Measurements from ENCODE around the gene NAT9.

The NAT9 gene

GRCh38 chr17:74759243-74759801 lies 16.8 kb downstream of the NAT9 start:
- ATAC-seq (replicated peaks) (peak; percentile 91), DNase-seq (peak; percentile 55 to 61 (median 59))
- Mint-ChIP-seq H3K27ac (peak overlapping the region; percentile 93), H3K27me3 (no peaks in the 10 kb centered on the region), H3K36me3 (ENCODE audit: insufficient read depth) (peaks cover 61% of the 10 kb centered on the region), H3K4me1 (ENCODE audit: low read depth in 2 of 2) (peaks cover 63 to 70% of the 10 kb centered on the region in 2 donors), H3K9me3 (no peaks in the 10 kb centered on the region), H3K4me3 (peak overlapping the region; percentile 98 to 99)

- H3K27me3 Mint-ChIP-seq: no peaks in the 10 kb centered on the region
- H3K4me3 Mint-ChIP-seq: peak overlapping the region; percentile 98 to 99
- ATAC-seq (replicated peaks): peak; percentile 27
- DNase-seq: no peak
- H3K9me3 Mint-ChIP-seq: no peaks in the 10 kb centered on the region
- peaks cover 68% of the 10 kb centered on the region in 2 donors for H3K4me1 Mint-ChIP-seq (ENCODE audit: low read depth in 2 of 2)
- H3K27ac Mint-ChIP-seq: peak overlapping the region; percentile 93
- H3K36me3 Mint-ChIP-seq (ENCODE audit: insufficient read depth): peaks cover 61% of the 10 kb centered on the region
These were observed 17.3 kb downstream of the NAT9 start for GRCh38 chr17:74758848-74759168.

GRCh38 chr17:74757931-74758847 lies 18.0 kb downstream of the NAT9 start:
- DNase-seq (no peak), ATAC-seq (replicated peaks) (no peak)
- Mint-ChIP-seq H3K9me3 (no peaks in the 10 kb centered on the region), H3K4me1 (ENCODE audit: low read depth in 2 of 2) (peaks cover 73 to 74% of the 10 kb centered on the region in 2 donors), H3K27ac (peak overlapping the region; percentile 93), H3K36me3 (ENCODE audit: insufficient read depth) (peaks cover 61% of the 10 kb centered on the region), H3K4me3 (peak overlapping the region; percentile 98 to 99), H3K27me3 (no peaks in the 10 kb centered on the region)

DNA sequence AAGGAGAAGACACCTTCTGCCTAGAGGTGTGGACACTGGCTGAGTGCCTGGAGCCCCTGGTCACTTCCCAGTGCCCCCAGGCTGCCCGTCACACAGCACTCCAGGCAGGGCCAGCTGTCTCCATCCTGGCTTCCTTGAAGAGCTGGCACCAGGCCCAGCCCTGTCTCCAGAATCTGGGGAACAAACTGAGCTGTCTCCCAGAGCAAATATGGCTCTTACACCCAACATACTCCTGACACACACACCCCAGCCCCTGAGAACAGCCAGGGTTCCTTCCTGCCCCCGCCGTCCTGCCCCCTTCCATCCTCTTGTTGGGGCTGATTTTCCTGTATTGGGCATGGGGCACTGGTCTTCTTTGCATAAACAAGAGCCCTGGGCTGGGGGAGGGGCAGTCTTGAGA lies 18.6 kb downstream of the NAT9 start:
- DNase-seq (no peak), ATAC-seq (replicated peaks) (no peak)
- Mint-ChIP-seq H3K27ac (peak overlapping the region; percentile 93), H3K36me3 (ENCODE audit: insufficient read depth) (peaks cover 61% of the 10 kb centered on the region), H3K4me1 (ENCODE audit: low read depth in 2 of 2) (peaks cover 75 to 78% of the 10 kb centered on the region in 2 donors), H3K27me3 (no peaks in the 10 kb centered on the region), H3K9me3 (no peaks in the 10 kb centered on the region), H3K4me3 (peak overlapping the region; percentile 98 to 99)

- Mint-ChIP-seq H3K9me3 (no peaks in the 10 kb centered on the region), H3K4me3 (peak overlapping the region; percentile 98 to 99), H3K27ac (peak overlapping the region; percentile 93), H3K27me3 (no peaks in the 10 kb centered on the region), H3K36me3 (ENCODE audit: insufficient read depth) (peaks cover 67% of the 10 kb centered on the region), H3K4me1 (ENCODE audit: low read depth in 2 of 2) (peaks cover 79 to 81% of the 10 kb centered on the region in 2 donors)
- ATAC-seq (replicated peaks) (no peak), DNase-seq (no peak)
These were observed 19.3 kb downstream of the NAT9 start for GRCh38 chr17:74756891-74757290.

DNA sequence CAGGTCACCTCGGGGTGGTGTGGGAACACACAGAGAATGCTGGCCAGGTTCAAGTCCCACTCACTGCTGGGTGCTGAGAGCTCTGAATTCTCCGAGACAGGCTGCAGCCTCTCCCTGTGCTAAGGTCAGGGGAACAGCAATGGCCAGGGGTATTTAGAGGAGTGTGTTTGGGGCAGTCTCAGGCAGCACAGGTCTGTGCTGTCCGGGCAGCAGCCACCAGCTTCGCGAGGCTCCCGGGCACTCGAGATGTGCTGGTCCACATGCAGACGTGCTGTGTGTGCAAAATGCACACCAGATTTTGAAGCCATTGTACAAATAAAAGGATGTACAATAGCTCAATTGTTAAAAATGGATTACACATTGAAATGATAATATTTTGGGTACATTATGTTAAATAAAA lies 20.6 kb downstream of the NAT9 start:
- no peak for DNase-seq
- no peak for ATAC-seq (replicated peaks)
- Mint-ChIP-seq H3K4me3 (peak overlapping the region; percentile 98 to 99), H3K9me3 (no peaks in the 10 kb centered on the region), H3K27ac (peak overlapping the region; percentile 90 to 93), H3K36me3 (ENCODE audit: insufficient read depth) (peaks cover 77% of the 10 kb centered on the region), H3K27me3 (no peaks in the 10 kb centered on the region), H3K4me1 (ENCODE audit: low read depth in 2 of 2) (peaks cover 83 to 85% of the 10 kb centered on the region in 2 donors)

DNA sequence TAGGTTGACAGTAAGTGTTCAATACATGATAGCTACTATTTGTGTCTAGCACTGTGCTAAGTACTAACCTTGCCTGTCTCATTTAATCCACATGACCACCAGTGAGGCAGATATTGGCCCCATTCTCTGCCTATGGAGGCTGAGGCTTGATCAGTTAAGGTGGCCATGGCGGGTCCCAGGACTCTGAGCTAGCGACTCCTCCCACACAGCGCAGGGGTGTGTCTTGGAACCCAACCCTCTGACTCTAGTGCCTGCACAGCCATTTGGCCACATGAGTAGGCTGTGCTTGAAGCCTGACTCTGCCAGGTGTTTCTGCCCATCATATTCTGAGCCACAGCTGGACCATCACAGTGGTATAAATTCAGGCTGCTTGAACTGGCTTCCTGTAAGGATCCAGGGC lies 21.3 kb downstream of the NAT9 start:
- Mint-ChIP-seq H3K9me3 (no peaks in the 10 kb centered on the region), H3K27ac (peak overlapping the region; percentile 90 to 93), H3K4me3 (peak overlapping the region; percentile 98 to 99), H3K36me3 (ENCODE audit: insufficient read depth) (peaks cover 84% of the 10 kb centered on the region), H3K27me3 (no peaks in the 10 kb centered on the region), H3K4me1 (ENCODE audit: low read depth in 2 of 2) (peaks cover 81 to 82% of the 10 kb centered on the region in 2 donors)
- peak; percentile 13 for ATAC-seq (replicated peaks)
- no peak for DNase-seq

DNA sequence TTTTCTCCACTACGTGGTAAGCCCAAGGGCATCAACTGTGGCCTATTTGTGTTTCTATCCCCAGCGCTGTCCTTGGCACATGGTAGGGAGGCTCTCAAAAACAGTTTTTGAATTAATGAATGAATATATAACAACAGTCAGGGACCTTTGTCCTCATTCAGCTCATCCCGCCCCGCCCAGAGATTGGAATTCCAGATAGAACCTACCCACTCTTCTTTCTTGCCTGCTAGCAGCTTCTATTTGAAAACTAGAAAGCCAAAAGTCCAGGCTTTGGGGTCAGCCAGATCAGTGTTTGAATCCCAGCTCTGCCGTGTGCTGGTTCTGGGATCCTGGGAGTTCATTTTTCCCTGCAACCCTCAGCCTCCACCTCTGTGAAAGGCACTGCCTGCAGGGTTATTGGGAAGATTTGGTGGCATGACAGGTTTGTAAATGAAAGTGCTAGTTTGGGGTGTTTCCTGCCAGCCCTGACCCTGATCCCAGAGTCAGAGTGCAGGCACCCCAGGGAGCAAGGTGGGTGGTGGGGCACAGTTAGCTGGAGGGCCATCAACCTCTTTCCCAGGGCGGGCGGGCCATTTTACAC lies 23.2 kb downstream of the NAT9 start:
- H3K4me3 Mint-ChIP-seq: peak overlapping the region; percentile 98 to 99
- peaks cover 82% of the 10 kb centered on the region for H3K36me3 Mint-ChIP-seq (ENCODE audit: insufficient read depth)
- H3K27me3 Mint-ChIP-seq: no peaks in the 10 kb centered on the region
- ATAC-seq (replicated peaks): no peak
- DNase-seq: no peak
- H3K27ac Mint-ChIP-seq: peak overlapping the region; percentile 90 to 93
- no peaks in the 10 kb centered on the region for H3K9me3 Mint-ChIP-seq
- peaks cover 64 to 69% of the 10 kb centered on the region in 2 donors for H3K4me1 Mint-ChIP-seq (ENCODE audit: low read depth in 2 of 2)

DNA sequence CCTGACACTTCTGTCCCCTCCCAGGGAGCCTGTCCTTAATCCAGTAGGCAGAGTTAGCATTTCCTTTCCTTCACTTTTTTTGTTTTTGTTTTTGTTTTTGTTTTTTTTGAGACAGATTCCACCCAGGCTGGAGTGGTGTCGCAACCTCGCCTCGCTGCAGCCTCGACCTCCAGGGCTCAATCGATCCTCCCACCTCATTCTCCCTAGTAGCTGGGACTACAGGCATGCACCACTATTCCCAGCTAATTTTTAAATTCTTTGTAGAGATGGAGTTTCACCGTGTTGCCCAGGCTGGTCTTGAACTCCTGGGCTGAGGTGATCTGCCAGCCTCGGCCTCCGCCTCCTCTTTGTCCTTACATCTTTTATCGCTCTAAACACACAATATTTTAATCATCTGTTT lies 23.7 kb downstream of the NAT9 start:
- no peaks in the 10 kb centered on the region for H3K9me3 Mint-ChIP-seq
- H3K36me3 Mint-ChIP-seq (ENCODE audit: insufficient read depth): peaks cover 77% of the 10 kb centered on the region
- peak overlapping the region; percentile 98 to 99 for H3K4me3 Mint-ChIP-seq
- H3K27me3 Mint-ChIP-seq: no peaks in the 10 kb centered on the region
- DNase-seq (no peak), ATAC-seq (replicated peaks) (no peak)
- peaks cover 59 to 67% of the 10 kb centered on the region in 2 donors for H3K4me1 Mint-ChIP-seq (ENCODE audit: low read depth in 2 of 2)
- peak overlapping the region; percentile 90 to 93 for H3K27ac Mint-ChIP-seq

- peaks cover 70% of the 10 kb centered on the region for H3K36me3 Mint-ChIP-seq (ENCODE audit: insufficient read depth)
- H3K9me3 Mint-ChIP-seq: no peaks in the 10 kb centered on the region
- no peaks in the 10 kb centered on the region for H3K27me3 Mint-ChIP-seq
- H3K4me3 Mint-ChIP-seq: peak overlapping the region; percentile 98 to 99
- no peak for DNase-seq
- H3K27ac Mint-ChIP-seq: peak overlapping the region; percentile 92 to 93
- ATAC-seq (replicated peaks): no peak
- peaks cover 58 to 71% of the 10 kb centered on the region in 2 donors for H3K4me1 Mint-ChIP-seq (ENCODE audit: low read depth in 2 of 2)
These were observed 25.6 kb downstream of the NAT9 start for GRCh38 chr17:74750327-74751069.

GRCh38 chr17:74750039-74750326 lies 26.2 kb downstream of the NAT9 start:
- Mint-ChIP-seq H3K27me3 (no peaks in the 10 kb centered on the region), H3K27ac (peak overlapping the region; percentile 92 to 93), H3K36me3 (ENCODE audit: insufficient read depth) (peaks cover 65% of the 10 kb centered on the region), H3K4me1 (ENCODE audit: low read depth in 2 of 2) (peaks cover 53 to 66% of the 10 kb centered on the region in 2 donors), H3K9me3 (no peaks in the 10 kb centered on the region), H3K4me3 (peak overlapping the region; percentile 98 to 99)
- ATAC-seq (replicated peaks): no peak
- no peak for DNase-seq

DNA sequence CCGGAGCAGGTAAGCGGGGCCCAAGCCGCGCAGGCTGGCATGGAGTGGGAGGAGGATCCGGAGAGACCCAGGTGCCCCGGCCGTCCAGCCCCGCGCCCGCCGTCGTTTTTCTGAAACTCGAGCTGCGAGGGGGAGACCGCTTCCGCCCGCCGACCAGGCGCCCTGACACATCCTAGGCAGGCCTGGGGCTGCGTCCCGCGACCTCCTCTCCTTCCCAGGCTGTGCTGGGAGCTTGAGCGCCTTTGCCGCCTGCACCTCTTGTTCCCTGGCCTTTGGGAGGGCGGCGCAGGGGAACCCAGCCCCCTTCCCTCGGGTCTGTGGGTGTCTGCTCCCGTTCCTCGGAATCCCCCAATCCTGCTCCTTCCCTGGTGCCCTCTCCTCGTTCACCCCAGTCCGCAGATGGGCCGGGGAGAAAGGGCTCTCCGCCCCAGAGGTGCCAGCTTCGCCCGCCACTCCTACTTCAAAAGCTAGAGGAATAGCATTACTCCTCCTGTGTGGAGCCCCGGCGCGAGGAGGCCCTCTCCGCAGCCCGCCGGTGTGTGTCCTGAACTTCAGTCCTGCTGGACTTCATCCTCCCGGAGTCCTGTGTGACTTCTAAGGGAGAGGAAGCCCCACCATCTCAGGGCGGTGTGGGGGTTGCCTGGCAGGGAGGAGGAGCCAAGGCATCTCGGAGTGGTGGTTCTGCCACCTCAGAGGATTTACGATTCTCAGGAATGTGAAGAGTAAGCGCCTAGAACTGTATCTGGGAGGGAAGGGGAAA lies 26.7 kb downstream of the NAT9 start:
- ATAC-seq (replicated peaks): peak; percentile 3

More for the DNA sequence above, 26.7 kb downstream of the NAT9 start:
- H3K4me1 Mint-ChIP-seq (ENCODE audit: low read depth in 2 of 2): peaks cover 53 to 66% of the 10 kb centered on the region in 2 donors
- peak overlapping the region; percentile 98 to 99 for H3K4me3 Mint-ChIP-seq
- peaks cover 62% of the 10 kb centered on the region for H3K36me3 Mint-ChIP-seq (ENCODE audit: insufficient read depth)
- no peaks in the 10 kb centered on the region for H3K9me3 Mint-ChIP-seq
- no peaks in the 10 kb centered on the region for H3K27me3 Mint-ChIP-seq
- peak overlapping the region; percentile 92 to 93 for H3K27ac Mint-ChIP-seq
- DNase-seq: peak in 2 of 3 experiments; percentile 31 to 41
